ENCODE data around the gene UGT3A2. TPM values are rescaled to one million over a fixed set of nuclear protein-coding genes. Genes with fewer than 3 reads are reported as not detected.
"Not testable (repeated sequence)": the region's sequence is repeated elsewhere in the genome, so short reads cannot be mapped to it uniquely, and the experiment has no call there.

The UGT3A2 gene
- total RNA-seq, 1 donor from 2014 or later, result 10.8 TPM

DNA sequence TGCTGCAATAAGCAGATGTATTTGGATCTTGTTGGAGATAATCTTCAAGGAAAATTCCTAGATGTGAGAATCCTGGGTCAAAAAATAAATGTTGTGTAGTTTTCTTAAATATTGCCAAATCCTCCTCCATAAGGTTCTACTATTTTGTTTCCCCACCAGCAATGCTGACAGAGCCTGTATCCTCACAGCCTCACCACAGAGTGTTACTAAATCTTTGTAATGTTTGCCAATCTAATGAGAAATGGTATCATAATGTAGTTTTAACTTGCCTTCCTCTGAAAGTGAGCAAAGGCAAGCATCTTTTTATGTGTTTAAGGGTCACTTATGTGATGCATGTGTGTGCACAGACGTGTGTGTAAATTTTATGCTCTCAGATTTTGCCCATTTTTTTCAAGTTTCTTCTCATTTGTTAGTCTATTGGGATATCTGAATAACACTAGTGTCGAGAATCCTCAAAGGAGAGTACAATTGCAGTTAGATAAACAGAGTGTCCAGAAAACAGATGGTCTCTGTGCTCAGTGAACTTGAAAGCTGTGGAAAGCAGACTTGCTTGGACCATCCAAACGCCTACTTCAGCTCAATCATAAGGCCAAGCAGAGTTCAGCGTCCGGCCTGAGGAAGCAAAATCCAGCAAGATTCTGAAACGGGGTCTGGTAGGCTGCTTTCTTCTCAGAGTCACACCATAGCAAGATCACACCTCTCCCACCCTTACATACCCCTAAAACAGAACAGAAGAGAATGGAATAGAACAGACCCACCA lies 39.8 kb downstream of the UGT3A2 start:
- Mint-ChIP-seq H3K36me3 (no peaks in the 10 kb centered on the region), H3K4me1 (no peaks in the 10 kb centered on the region), H3K27ac (no peak overlapping the region), H3K27me3 (ENCODE audit: insufficient read depth, low read depth) (no peaks in the 10 kb centered on the region), H3K9me3 (peaks cover 18% of the 10 kb centered on the region), H3K4me3 (no peak overlapping the region)
- Histone ChIP-seq H3K9ac (no peak overlapping the region), H3K36me3 (no peaks in the 10 kb centered on the region), H2AFZ (replicated peaks) (no peak overlapping the region), H3K27me3 (no peaks in the 10 kb centered on the region), H3K4me1 (no peaks in the 10 kb centered on the region), H3K4me2 (no peak overlapping the region), H3K4me3 (no peak overlapping the region), H4K20me1 (ENCODE audit: low read depth) (no peaks in the 10 kb centered on the region), H3K27ac (no peak overlapping the region), H3K9me3 (ENCODE audit: low read depth) (no peaks in the 10 kb centered on the region), H3K79me2 (ENCODE audit: low read depth) (no peaks in the 10 kb centered on the region), H3F3A (ENCODE audit: low read depth) (no peaks in the 10 kb centered on the region)
- no peak for DNase-seq (ENCODE audit: low spot score)
- TF ChIP-seq EZH2phosphoT487 (IDR thresholded peaks at IDR 0.05), result no peak
- TF ChIP-seq EZH2 (IDR thresholded peaks at IDR 0.05), result no peak
- TF ChIP-seq CTCF (IDR thresholded peaks at IDR 0.05), result no peak

- H3K79me2 ChIP-seq (ENCODE audit: low read depth); DNase-seq (ENCODE audit: low spot score); H3K9me3 ChIP-seq (ENCODE audit: low read depth); H3K27ac Mint-ChIP-seq; H3F3A ChIP-seq (ENCODE audit: low read depth); H3K36me3 Mint-ChIP-seq; H3K27me3 ChIP-seq; H3K9ac ChIP-seq; H3K4me3 ChIP-seq; H2AFZ ChIP-seq (replicated peaks); H3K4me2 ChIP-seq; H3K27ac ChIP-seq; H3K4me1 ChIP-seq; H3K4me1 Mint-ChIP-seq; H3K27me3 Mint-ChIP-seq (ENCODE audit: insufficient read depth, low read depth); H3K4me3 Mint-ChIP-seq; H3K36me3 ChIP-seq; H4K20me1 ChIP-seq (ENCODE audit: low read depth): not testable (repeated sequence)
- H3K9me3 Mint-ChIP-seq, result peaks cover 28% of the 10 kb centered on the region
Measured at GRCh38 chr5:36022246-36022645, 44.4 kb downstream of the UGT3A2 start.

DNA sequence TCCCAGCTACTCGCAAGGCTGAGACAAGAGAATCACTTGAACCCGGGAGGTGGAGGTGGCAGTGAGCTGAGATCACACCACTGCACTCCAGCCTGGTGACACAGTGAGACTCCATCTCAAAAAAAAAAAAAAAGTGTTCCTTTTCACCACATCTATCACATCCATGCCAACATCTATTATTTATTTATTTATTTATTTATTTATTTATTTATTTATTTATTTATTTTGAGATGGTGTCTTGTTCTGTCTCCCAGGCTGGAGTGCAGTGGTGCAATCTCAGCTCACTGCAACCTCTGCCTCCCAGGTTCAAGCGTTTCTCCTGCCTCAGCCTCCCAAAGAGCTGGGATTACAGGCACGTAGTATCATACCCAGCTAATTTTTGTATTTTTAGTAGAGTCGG lies 47.1 kb downstream of the UGT3A2 start:
- H3K4me1 Mint-ChIP-seq; H3K79me2 ChIP-seq (ENCODE audit: low read depth); H3K27ac Mint-ChIP-seq; H3K4me2 ChIP-seq; H3K27me3 ChIP-seq; H4K20me1 ChIP-seq (ENCODE audit: low read depth); H3K9ac ChIP-seq; H3K36me3 Mint-ChIP-seq; H3K27ac ChIP-seq; H3F3A ChIP-seq (ENCODE audit: low read depth); DNase-seq (ENCODE audit: low spot score); H3K4me1 ChIP-seq; H2AFZ ChIP-seq (replicated peaks); H3K4me3 ChIP-seq; H3K9me3 ChIP-seq (ENCODE audit: low read depth); H3K36me3 ChIP-seq; H3K27me3 Mint-ChIP-seq (ENCODE audit: insufficient read depth, low read depth); H3K4me3 Mint-ChIP-seq: not testable (repeated sequence)
- peaks cover 30% of the 10 kb centered on the region for H3K9me3 Mint-ChIP-seq

DNA sequence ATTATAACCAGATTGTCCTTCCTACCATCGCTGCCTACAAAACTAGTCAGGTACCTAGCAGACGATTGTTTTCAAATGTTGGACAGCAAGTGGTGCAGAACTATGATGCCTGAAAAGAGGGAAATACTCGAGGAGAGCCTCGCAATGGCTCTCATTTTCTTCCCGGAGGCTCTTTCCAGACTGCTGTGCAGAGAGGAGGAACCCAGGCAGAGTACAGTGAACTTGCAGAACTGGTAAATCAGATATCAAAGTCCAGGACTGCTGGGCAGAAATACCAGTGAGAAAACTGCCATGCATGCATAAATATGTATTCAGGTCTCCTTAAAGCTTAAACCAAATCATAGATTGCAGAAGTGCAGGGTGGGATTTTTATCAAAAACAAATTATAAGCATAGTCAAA lies 49.1 kb downstream of the UGT3A2 start:
- H3K27ac Mint-ChIP-seq, result no peak overlapping the region
- no peaks in the 10 kb centered on the region for H3K36me3 Mint-ChIP-seq
- no peak for TF ChIP-seq EZH2 (IDR thresholded peaks at IDR 0.05)
- TF ChIP-seq EZH2phosphoT487 (IDR thresholded peaks at IDR 0.05), result no peak
- TF ChIP-seq CTCF (IDR thresholded peaks at IDR 0.05), result no peak
- no peak for DNase-seq (ENCODE audit: low spot score)
- Histone ChIP-seq H2AFZ (replicated peaks) (no peak overlapping the region), H3K4me3 (no peak overlapping the region), H3F3A (ENCODE audit: low read depth) (no peaks in the 10 kb centered on the region), H3K36me3 (no peaks in the 10 kb centered on the region), H3K9me3 (ENCODE audit: low read depth) (no peaks in the 10 kb centered on the region), H3K27me3 (no peaks in the 10 kb centered on the region), H4K20me1 (ENCODE audit: low read depth) (no peaks in the 10 kb centered on the region), H3K4me2 (no peak overlapping the region), H3K79me2 (ENCODE audit: low read depth) (no peaks in the 10 kb centered on the region), H3K27ac (no peak overlapping the region), H3K4me1 (no peaks in the 10 kb centered on the region), H3K9ac (no peak overlapping the region)
- H3K9me3 Mint-ChIP-seq, result peaks cover 37% of the 10 kb centered on the region
- H3K4me3 Mint-ChIP-seq, result no peak overlapping the region
- H3K27me3 Mint-ChIP-seq (ENCODE audit: insufficient read depth, low read depth), result no peaks in the 10 kb centered on the region
- H3K4me1 Mint-ChIP-seq, result no peaks in the 10 kb centered on the region

Data from neural progenitor cell (in vitro differentiated cells).